Thyroid gland (tissue), 4 donors: Measurements from ENCODE around the gene PDSS1. TPM values are rescaled to one million over a fixed set of nuclear protein-coding genes. Genes with fewer than 3 reads are reported as not detected.

ENCODE experiments used
- DNase-seq, 2 donors: peaks; one replicate each; pipeline ENCODE4 v3.0.0-alpha.2; 2019
- H3K27ac ChIP-seq, 3 donors: fragments of 200-600 bp; sonication (generic); 1 replicate in 2 of 3; 2 replicates in 1 of 3; pipeline ENCODE4 v1.5.1; 2016 to 2019; ENCODE audit warnings: mild to moderate bottlenecking in 1 of 3, moderate library complexity in 1 of 3
- H3K27me3 ChIP-seq: fragments of 200-600 bp; sonication (generic); one replicate; pipeline ENCODE4 v1.5.1; 2019
- H3K36me3 ChIP-seq, 2 donors: fragments of 200-600 bp; sonication (generic); one replicate each; pipeline ENCODE4 v1.5.1; 2016 to 2019
- H3K4me1 ChIP-seq, 2 donors: fragments of 200-600 bp; sonication (generic); one replicate each; pipeline ENCODE4 v1.5.1; 2017 to 2019
- H3K4me3 ChIP-seq, 3 donors: fragments of 200-600 bp; sonication (generic); replicated peaks in 1 of 3; 1 replicate in 2 of 3; 2 replicates in 1 of 3; pipeline ENCODE4 v1.5.1; 2016; ENCODE audit warnings: mild to moderate bottlenecking in 1 of 3
- H3K9me3 ChIP-seq: fragments of 200-600 bp; sonication (generic); one replicate; pipeline ENCODE4 v1.5.1; 2017
- POLR2A ChIP-seq, 2 donors: fragments of 450-650 bp; IDR thresholded peaks; one replicate each; pipeline ENCODE4 v1.6.1; 2017; ENCODE audit warnings: antibody characterized with exemption in 2 of 2, mild to moderate bottlenecking in 2 of 2, moderate library complexity in 1 of 2
- WGBS, 2 donors: methylation state at CpG; one replicate each; pipeline ENCODE4 v1.1.5; 2017; 5-methylcytosine and 5-hydroxymethylcytosine counted together
- intact Hi-C: fragments of 100-400 bp; cut with DNase I; formaldehyde crosslinking; loops from one replicate; pipeline ENCODE4 v1.15.1; 2023
- total RNA-seq, 4 donors: library from RNA; depleted of rRNA; stranded (reverse); fragments of >200 nt; gene quantifications; one replicate each; pipeline ENCODE4 v1.2.3, GENCODE V29; 2016
- TF ChIP-seq, protein P1 (sequence below), 6 experiments: fragments of 200-600 bp in 3 of 6; fragments of 450-650 bp in 3 of 6; sonication (generic) in 3 of 6; IDR thresholded peaks; one replicate each; pipeline ENCODE4 v1.5.1; 2016 to 2019; ENCODE audit warnings: antibody characterized with exemption in 6 of 6, mild to moderate bottlenecking in 2 of 6, inconsistent platforms in 1 of 6, moderate library complexity in 1 of 6

PDSS1 gene
- total RNA-seq, 4 donors from 2014 or later = 2.7 to 15.0 (median 3.6) TPM

- H3K4me3 ChIP-seq = no peak overlapping the region
- no peak for DNase-seq
- WGBS, 2 donors = 80 to 83% methylated on average over 5 of the region's 5 CpGs
- H3K36me3 ChIP-seq = peaks cover 0 to 6% of the 10 kb centered on the region in 2 donors
- H3K9me3 ChIP-seq = no peaks in the 10 kb centered on the region
- intact Hi-C loops = no loop called here
- TF ChIP-seq, protein P1, sequence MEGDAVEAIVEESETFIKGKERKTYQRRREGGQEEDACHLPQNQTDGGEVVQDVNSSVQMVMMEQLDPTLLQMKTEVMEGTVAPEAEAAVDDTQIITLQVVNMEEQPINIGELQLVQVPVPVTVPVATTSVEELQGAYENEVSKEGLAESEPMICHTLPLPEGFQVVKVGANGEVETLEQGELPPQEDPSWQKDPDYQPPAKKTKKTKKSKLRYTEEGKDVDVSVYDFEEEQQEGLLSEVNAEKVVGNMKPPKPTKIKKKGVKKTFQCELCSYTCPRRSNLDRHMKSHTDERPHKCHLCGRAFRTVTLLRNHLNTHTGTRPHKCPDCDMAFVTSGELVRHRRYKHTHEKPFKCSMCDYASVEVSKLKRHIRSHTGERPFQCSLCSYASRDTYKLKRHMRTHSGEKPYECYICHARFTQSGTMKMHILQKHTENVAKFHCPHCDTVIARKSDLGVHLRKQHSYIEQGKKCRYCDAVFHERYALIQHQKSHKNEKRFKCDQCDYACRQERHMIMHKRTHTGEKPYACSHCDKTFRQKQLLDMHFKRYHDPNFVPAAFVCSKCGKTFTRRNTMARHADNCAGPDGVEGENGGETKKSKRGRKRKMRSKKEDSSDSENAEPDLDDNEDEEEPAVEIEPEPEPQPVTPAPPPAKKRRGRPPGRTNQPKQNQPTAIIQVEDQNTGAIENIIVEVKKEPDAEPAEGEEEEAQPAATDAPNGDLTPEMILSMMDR (IDR thresholded peaks at IDR 0.05) = no peak
- no peak for TF ChIP-seq POLR2A (IDR thresholded peaks at IDR 0.05)
- peaks cover 8 to 18% of the 10 kb centered on the region in 2 donors for H3K4me1 ChIP-seq
- H3K27me3 ChIP-seq = no peaks in the 10 kb centered on the region
- no peak overlapping the region for H3K27ac ChIP-seq
These were observed 40.9 kb downstream of the PDSS1 start for GRCh38 chr10:26738301-26738911.

GRCh38 chr10:26739071-26739631, 41.6 kb downstream of the PDSS1 start:
- no peaks in the 10 kb centered on the region for H3K27me3 ChIP-seq
- H3K4me1 ChIP-seq = peaks cover 8 to 12% of the 10 kb centered on the region in 2 donors
- H3K9me3 ChIP-seq = no peaks in the 10 kb centered on the region
- peaks cover 0 to 6% of the 10 kb centered on the region in 2 donors for H3K36me3 ChIP-seq
- no peak for DNase-seq
- intact Hi-C loops = no loop called here
- H3K4me3 ChIP-seq = no peak overlapping the region
- H3K27ac ChIP-seq = no peak overlapping the region
- TF ChIP-seq POLR2A (IDR thresholded peaks at IDR 0.05) = no peak
- TF ChIP-seq, protein P1 (IDR thresholded peaks at IDR 0.05) = no peak
- WGBS, 2 donors = 73 to 85% methylated on average over 6 of the region's 6 CpGs

DNA sequence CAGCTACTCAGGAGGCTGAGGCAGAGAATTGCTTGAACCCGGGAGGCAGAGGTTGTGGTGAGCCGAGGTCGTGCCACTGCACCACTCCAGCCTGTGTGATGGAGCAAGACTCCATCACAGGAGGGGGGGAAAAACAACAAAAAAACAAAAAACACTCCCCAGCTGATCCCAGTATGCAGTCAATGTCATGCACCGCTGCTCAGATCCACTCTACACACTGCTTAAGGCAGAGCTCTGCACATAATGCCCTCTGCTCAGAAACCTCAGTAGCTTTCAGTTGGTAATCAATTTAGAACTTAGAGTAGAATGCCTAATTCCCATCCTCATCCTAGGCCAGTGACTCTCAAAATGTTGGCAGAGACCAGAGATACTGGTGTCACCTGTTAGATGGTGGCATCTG, 43.9 kb downstream of the PDSS1 start:
- peak in 1 of 2 donors; percentile 31 for DNase-seq
- Histone ChIP-seq H3K36me3 (peaks cover 0 to 10% of the 10 kb centered on the region in 2 donors), H3K27ac (no peak overlapping the region), H3K4me1 (no peaks in the 10 kb centered on the region), H3K9me3 (no peaks in the 10 kb centered on the region), H3K4me3 (no peak overlapping the region), H3K27me3 (no peaks in the 10 kb centered on the region)
- TF ChIP-seq POLR2A (IDR thresholded peaks at IDR 0.05) = no peak
- TF ChIP-seq, protein P1 (IDR thresholded peaks at IDR 0.05) = no peak
- intact Hi-C loops = no loop called here
- 95 to 97% methylated on average over 4 of the region's 4 CpGs for WGBS, 2 donors

DNA sequence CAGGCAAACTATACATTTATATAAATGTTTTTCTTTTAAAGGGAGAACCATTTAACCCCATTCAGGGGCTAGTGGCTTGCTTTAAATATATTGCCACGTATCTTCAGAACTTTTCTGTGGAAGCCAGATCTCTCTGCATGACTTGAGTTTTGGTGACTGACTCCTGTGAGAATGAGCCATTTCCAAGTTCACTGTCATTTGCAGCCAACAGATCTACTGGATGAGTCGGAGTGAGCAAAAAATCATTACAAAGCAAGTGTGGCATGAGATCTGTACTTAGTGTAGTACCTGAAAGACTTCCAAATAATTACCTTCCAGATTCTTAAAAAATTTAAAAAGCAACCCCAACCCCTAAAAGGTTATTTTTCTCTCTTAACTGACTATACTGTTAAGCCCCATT, 45.6 kb downstream of the PDSS1 start:
- no peaks in the 10 kb centered on the region for H3K9me3 ChIP-seq
- WGBS, 2 donors = 89 to 97% methylated on average over 2 of the region's 2 CpGs
- no peak overlapping the region for H3K27ac ChIP-seq
- H3K4me3 ChIP-seq = no peak overlapping the region
- intact Hi-C loops = no loop called here
- H3K27me3 ChIP-seq = no peaks in the 10 kb centered on the region
- no peaks in the 10 kb centered on the region for H3K4me1 ChIP-seq
- H3K36me3 ChIP-seq = peaks cover 0 to 12% of the 10 kb centered on the region in 2 donors
- TF ChIP-seq POLR2A (IDR thresholded peaks at IDR 0.05) = no peak
- TF ChIP-seq, protein P1 (IDR thresholded peaks at IDR 0.05) = no peak
- DNase-seq = no peak

DNA sequence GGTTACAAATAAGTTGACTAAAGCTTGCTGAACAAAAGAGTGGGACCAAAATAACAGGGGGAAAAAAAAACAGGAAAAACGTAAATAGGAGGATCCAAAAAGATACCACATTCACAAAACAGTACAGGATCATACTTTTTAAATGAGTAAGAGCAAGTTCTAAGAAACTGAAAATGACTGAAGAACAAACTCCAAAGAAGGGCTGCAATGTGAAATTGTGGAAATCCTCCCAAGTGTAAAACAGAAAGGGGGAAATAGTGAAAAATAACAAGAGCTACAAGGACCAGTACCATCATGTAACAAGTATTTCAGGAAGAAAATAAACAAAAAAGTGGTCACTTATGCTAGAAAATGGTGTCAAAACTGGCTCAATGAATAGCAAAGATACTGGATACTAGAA, 46.3 kb downstream of the PDSS1 start:
- no peak for TF ChIP-seq POLR2A (IDR thresholded peaks at IDR 0.05)
- TF ChIP-seq, protein P1 (IDR thresholded peaks at IDR 0.05) = no peak
- H3K9me3 ChIP-seq = no peaks in the 10 kb centered on the region
- intact Hi-C loops = no loop called here
- H3K36me3 ChIP-seq = peaks cover 0 to 16% of the 10 kb centered on the region in 2 donors
- H3K4me1 ChIP-seq = no peaks in the 10 kb centered on the region
- WGBS, 2 donors = 79 to 95% methylated on average over 1 of the region's 1 CpG
- H3K27me3 ChIP-seq = no peaks in the 10 kb centered on the region
- no peak for DNase-seq
- H3K4me3 ChIP-seq = no peak overlapping the region
- H3K27ac ChIP-seq = no peak overlapping the region
